SU-DHL-6 (cell line): Measurements from ENCODE around the gene STOM.

Source experiments
- H2AFZ ChIP-seq: fragments of 200-600 bp; sonication (generic); 2 replicates; pipeline ENCODE4 v1.6.1; 2014; ENCODE audit warnings: low read depth, mild to moderate bottlenecking, moderate library complexity, mixed read lengths, antibody characterized with exemption, low read length; ENCODE audit not compliant: severe bottlenecking
- H3F3A ChIP-seq: fragments of 200-600 bp; shearing (Covaris generic); 2 replicates; pipeline ENCODE4 v1.6.0; 2016; ENCODE audit warnings: antibody characterized with exemption, mild to moderate bottlenecking; ENCODE audit not compliant: insufficient read depth
- H3K27ac ChIP-seq: fragments of 200-600 bp; sonication (generic); 2 replicates; pipeline ENCODE4 v1.5.1; 2016; ENCODE audit warnings: low read depth, mild to moderate bottlenecking, low read length, moderate library complexity, mixed read lengths
- H3K27me3 ChIP-seq: fragments of 200-600 bp; sonication (generic), shearing (Covaris generic); 2 replicates; pipeline ENCODE4 v1.6.0; 2014; ENCODE audit warnings: mild to moderate bottlenecking, low read length
- H3K36me3 ChIP-seq: fragments of 200-600 bp; sonication (generic); 2 replicates; pipeline ENCODE4 v1.6.1; 2014; ENCODE audit warnings: mild to moderate bottlenecking, low read length, mixed read lengths
- H3K4me2 ChIP-seq: fragments of 300-600, 200-600 bp; shearing (Covaris generic), sonication (generic); 2 replicates; pipeline ENCODE4 v1.6.0; 2014; ENCODE audit warnings: low read length, low read depth, mild to moderate bottlenecking; ENCODE audit not compliant: poor library complexity, severe bottlenecking
- H3K4me3 ChIP-seq: fragments of 200-600 bp; sonication (generic); 2 replicates; pipeline ENCODE4 v1.5.1; 2014; ENCODE audit warnings: antibody characterized with exemption, low read length, mild to moderate bottlenecking, mixed read lengths; ENCODE audit not compliant: insufficient read depth, poor library complexity, severe bottlenecking
- H3K79me2 ChIP-seq: fragments of 200-600 bp; sonication (generic); 2 replicates; pipeline ENCODE4 v1.6.1; 2014; ENCODE audit warnings: mild to moderate bottlenecking, low read length, moderate library complexity; ENCODE audit not compliant: insufficient read depth
- H3K9ac ChIP-seq: fragments of 200-600 bp; sonication (generic); 2 replicates; pipeline ENCODE4 v1.7.0; 2014; ENCODE audit warnings: mild to moderate bottlenecking, low read length
- H3K9me2 ChIP-seq: fragments of 200-600 bp; sonication (generic); replicated peaks from 2 replicates; pipeline ENCODE4 v1.6.1; 2014; ENCODE audit warnings: low read length; ENCODE audit not compliant: insufficient read depth
- H3K9me3 ChIP-seq: fragments of 200-600 bp; sonication (generic); 2 replicates; pipeline ENCODE4 v1.6.1; 2014; ENCODE audit warnings: low read length, mixed read lengths; ENCODE audit not compliant: insufficient read depth
- H4K20me1 ChIP-seq: fragments of 200-600 bp; sonication (generic); 2 replicates; pipeline ENCODE4 v1.6.1; 2014; ENCODE audit warnings: low read depth, mild to moderate bottlenecking, antibody characterized with exemption, low read length, moderate library complexity, mixed read lengths
- CTCF ChIP-seq: fragments of 200-600 bp; sonication (generic); IDR thresholded peaks from one replicate; pipeline ENCODE4 v1.5.1; 2017; ENCODE audit warnings: antibody characterized with exemption, mild to moderate bottlenecking, low read length, moderate library complexity; ENCODE audit not compliant: insufficient read depth, poor library complexity, severe bottlenecking
- EZH2phosphoT487 ChIP-seq: fragments of 200-600 bp; sonication (generic), shearing (Covaris generic); conservative IDR thresholded peaks from 2 replicates; pipeline ENCODE4 v1.6.1; 2018; ENCODE audit warnings: mild to moderate bottlenecking, antibody characterized with exemption, low read length, moderate library complexity, mixed read lengths

STOM gene

GRCh38 chr9:121362813-121363621 lies 7.0 kb downstream of the STOM start:
- no peaks in the 10 kb centered on the region for H4K20me1 ChIP-seq
- H3K9me3 ChIP-seq, result no peaks in the 10 kb centered on the region
- H3K27ac ChIP-seq, result no peak overlapping the region
- no peak overlapping the region for H3K9ac ChIP-seq
- H3K79me2 ChIP-seq, result no peaks in the 10 kb centered on the region
- no peak overlapping the region for H3K4me2 ChIP-seq
- H3F3A ChIP-seq, result no peaks in the 10 kb centered on the region
- H3K36me3 ChIP-seq, result no peaks in the 10 kb centered on the region
- no peaks in the 10 kb centered on the region for H3K27me3 ChIP-seq
- no peak overlapping the region for H3K4me3 ChIP-seq
- no peaks in the 10 kb centered on the region for H3K9me2 ChIP-seq
- TF ChIP-seq CTCF (no peak), EZH2phosphoT487 (no peak)
- no peak overlapping the region for H2AFZ ChIP-seq

GRCh38 chr9:121360601-121361374 lies 9.3 kb downstream of the STOM start:
- no peaks in the 10 kb centered on the region for H3K27me3 ChIP-seq
- no peaks in the 10 kb centered on the region for H3K36me3 ChIP-seq
- H3F3A ChIP-seq, result no peaks in the 10 kb centered on the region
- no peak overlapping the region for H3K4me3 ChIP-seq
- H3K9me3 ChIP-seq, result no peaks in the 10 kb centered on the region
- H3K27ac ChIP-seq, result no peak overlapping the region
- no peak for TF ChIP-seq CTCF
- no peak for TF ChIP-seq EZH2phosphoT487
- H3K9me2 ChIP-seq, result no peaks in the 10 kb centered on the region
- no peak overlapping the region for H2AFZ ChIP-seq
- no peaks in the 10 kb centered on the region for H4K20me1 ChIP-seq
- no peaks in the 10 kb centered on the region for H3K79me2 ChIP-seq
- H3K9ac ChIP-seq, result no peak overlapping the region
- no peak overlapping the region for H3K4me2 ChIP-seq

GRCh38 chr9:121359351-121360294 lies 10.4 kb downstream of the STOM start:
- Histone ChIP-seq H2AFZ (no peak overlapping the region), H3K36me3 (no peaks in the 10 kb centered on the region), H3K4me2 (no peak overlapping the region), H3K9ac (no peak overlapping the region), H3K79me2 (no peaks in the 10 kb centered on the region), H4K20me1 (no peaks in the 10 kb centered on the region), H3K4me3 (no peak overlapping the region), H3K27me3 (no peaks in the 10 kb centered on the region), H3K9me3 (no peaks in the 10 kb centered on the region), H3K9me2 (no peaks in the 10 kb centered on the region), H3K27ac (no peak overlapping the region), H3F3A (no peaks in the 10 kb centered on the region)
- TF ChIP-seq CTCF (no peak), EZH2phosphoT487 (no peak)
